T follicular helper cell (primary cell): ENCODE data around the gene FSIP1.

ENCODE experiments used
- DNase-seq: peaks from one replicate; pipeline ENCODE4 v3.0.0-alpha.2; 2020; ENCODE audit warnings: low read depth

FSIP1 gene

GRCh38 chr15:39684233-39684632, 98.4 kb downstream of the FSIP1 start:
- DNase-seq: no peak

DNA sequence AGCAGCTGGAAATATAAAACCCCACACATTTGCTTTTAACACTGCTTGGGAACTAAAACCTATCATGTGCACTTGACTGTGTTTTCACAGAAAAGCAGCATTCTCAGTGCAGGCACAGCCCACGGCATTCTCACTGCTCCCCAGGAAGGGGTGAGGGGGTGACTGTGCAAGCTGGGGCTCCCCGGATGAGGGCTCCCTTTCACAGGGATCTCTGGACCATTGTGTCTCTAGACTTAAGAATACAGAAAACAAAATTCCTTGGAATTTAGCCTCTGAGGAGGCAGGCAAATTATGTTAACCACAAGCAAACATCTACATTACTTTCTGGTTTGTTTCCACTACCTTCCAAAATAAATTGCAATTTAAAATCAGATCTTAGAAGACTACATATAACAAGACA, 100.3 kb downstream of the FSIP1 start:
- DNase-seq: no peak

DNA sequence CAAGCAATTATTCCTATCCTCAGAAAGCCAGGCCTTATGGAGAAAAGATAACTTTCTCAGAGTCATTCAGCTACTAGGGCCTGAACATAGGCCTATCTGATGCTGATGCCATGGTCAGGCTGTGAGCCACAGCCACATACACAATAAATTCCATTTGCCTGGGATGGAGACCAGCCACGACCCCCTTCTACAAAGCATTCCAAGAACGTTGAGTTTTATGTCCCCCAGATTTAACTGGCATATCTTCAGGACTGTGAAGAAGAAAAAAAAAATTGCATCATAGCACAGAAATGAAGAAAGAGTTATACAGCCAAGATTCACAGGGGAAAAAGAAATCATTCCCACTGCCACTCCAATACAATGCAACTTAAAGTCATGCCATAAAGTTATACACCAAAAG, 101.8 kb downstream of the FSIP1 start:
- DNase-seq: no peak

DNA sequence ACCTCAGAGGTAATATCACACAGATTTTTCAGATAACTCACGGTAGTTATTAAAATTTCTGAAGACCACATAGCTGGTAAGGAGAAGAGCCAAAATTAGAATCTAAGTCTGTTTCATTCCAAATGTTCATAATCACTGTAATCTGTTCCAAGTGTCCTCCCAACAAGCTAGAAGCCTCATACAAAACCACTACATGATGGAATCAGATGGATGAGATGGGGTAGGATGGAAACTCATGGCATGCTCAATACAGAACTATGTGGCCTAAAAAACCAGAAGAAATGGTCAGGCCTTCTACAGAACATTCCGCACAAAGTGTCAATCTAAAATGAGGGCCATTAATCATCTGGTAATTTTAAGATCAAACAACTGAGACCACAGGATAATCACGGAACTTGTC, 110.0 kb downstream of the FSIP1 start:
- no peak for DNase-seq

DNA sequence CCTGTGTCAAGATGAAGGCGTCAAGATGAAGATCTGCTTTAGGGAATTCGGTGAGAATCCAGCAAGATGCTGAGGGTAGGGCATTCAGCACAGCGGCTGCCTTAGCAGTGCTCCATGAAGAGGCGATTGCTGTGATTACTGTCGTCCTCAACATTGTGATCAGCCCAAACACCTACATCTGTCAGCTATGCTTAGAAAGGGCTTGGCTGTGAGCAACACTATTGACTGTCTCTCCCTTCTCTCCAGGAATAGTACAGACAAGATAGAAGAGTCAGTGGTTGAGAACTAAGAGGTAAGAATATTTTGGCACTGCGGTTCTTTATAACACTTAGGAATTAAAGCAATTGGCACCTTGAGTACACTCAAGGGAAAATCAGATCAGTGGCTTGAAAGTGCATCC, 110.5 kb downstream of the FSIP1 start:
- no peak for DNase-seq

- no peak for DNase-seq
Measured at GRCh38 chr15:39670687-39671086, 112.0 kb downstream of the FSIP1 start.

DNA sequence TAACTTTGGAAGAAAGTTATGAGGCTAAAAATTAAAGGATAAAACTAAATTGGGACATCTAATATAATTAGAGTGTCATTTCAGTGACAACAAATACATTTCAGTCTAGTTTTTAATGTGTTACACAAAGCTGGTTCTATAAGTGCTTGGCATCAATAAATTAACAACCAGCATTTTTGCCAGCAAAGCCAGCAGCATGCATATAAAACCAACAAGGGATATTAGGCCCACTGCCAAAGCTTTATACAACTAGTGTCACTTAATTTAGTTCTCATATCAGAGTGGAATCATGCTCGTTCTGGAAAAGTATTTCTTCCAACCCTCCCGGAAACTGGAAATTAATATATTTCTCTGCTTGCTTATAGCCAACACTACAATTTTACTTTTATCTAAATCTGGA, 113.0 kb downstream of the FSIP1 start:
- no peak for DNase-seq

- DNase-seq: no peak
Measured at GRCh38 chr15:39669241-39669640, 113.4 kb downstream of the FSIP1 start.

GRCh38 chr15:39668457-39668856, 114.2 kb downstream of the FSIP1 start:
- no peak for DNase-seq

DNA sequence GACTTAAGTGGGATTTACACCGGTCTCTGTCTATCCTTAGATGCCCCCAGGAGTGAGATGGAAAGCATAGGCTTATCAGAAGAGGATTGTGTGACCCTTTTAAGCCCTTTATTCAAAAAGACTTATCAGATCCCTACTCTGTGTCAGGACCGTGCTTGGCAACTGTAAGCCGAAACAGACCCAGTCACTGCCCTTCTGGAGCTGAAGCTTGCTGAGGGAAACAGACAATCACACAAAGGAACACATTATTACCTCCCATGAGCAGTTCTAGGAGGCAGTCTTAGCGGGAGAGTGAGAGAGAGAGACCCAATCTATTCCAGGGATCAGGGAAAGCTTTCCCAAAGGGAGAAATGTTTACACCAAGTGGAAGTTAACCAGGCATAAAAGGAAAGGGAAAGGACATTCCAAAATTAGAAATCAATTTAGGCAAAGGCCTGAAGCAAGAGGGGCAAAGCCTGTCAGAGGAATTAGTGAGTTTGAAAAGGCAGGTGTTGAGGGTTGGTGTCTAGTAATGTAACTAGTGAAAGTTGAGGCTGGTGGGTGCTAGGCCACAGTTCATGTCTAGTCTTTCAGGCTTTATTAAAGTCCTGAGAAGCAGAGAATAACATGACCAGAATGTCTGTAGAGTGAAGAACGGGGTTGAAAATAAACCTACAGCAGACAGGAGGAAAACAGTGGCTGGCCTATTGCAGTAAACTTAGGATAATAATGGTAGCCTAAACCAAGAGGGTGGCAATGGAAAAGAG, 115.1 kb downstream of the FSIP1 start:
- DNase-seq: no peak

- no peak for DNase-seq
Measured at GRCh38 chr15:39666677-39667076, 116.0 kb downstream of the FSIP1 start.

DNA sequence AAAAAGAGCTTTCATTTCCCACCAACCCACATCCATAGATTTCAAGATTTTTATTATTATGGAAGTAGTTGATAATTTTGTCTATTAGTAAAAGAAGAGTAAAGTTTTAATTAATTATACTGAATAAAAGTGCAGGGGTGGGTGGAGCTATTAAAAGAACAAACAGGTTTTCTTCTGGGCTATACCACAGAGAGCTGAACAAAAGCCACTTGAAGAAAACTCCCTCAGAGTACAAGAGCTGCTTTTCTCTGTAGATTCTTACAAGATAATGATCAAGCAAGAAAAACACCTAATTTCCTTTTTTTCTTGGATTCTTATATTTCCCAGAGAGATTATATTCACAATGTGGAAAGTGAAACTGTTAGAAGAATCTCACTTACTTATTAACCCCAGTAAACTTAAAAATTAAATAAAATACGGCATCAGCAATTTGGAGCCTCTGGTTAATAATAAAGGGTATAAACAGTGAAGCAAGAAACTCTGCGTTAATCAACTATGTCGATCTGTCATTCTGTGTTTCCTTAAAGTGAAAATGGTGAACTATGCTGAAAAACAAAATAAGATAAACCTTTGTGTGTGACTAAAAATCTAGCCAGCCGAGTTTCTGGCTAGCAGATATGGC, 116.9 kb downstream of the FSIP1 start:
- DNase-seq: no peak

- no peak for DNase-seq
Measured at GRCh38 chr15:39663704-39664250, 118.9 kb downstream of the FSIP1 start.

DNA sequence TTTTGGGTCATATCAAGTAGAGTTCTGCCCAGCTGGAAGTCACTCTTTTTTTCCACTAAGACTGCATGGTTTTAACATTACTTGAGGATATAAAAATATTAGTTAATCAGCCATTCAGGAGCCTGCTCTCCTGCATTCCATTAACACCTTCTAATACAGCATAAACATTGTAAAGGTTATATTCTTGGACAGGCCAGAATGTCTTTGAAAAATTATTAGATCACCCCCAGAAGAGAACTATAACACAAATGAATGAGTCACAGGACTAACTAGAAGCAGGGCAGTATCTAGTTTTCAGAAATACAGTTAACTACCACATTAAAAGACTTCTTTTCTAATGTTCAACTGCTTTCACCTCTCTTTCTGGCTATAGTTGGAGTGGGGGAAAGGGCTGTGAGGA, 120.9 kb downstream of the FSIP1 start:
- no peak for DNase-seq

DNA sequence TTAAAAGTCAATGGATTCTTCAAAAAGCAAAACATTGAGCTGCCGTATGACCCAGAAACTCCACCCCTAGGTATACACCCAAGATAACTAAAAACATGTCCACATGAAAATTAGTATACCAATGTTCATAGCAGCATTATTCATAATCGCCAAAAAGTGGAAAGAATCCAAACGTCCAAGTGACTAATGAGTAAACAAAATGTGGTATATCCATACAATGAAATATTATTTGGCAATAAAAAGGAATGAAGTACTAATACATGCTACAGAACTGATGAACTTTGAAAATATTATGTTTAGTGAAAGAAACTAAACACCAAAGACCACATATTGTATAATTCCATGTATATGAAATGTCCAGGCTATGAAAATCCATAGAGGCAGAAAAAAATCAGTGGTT, 123.9 kb downstream of the FSIP1 start:
- DNase-seq: no peak

DNA sequence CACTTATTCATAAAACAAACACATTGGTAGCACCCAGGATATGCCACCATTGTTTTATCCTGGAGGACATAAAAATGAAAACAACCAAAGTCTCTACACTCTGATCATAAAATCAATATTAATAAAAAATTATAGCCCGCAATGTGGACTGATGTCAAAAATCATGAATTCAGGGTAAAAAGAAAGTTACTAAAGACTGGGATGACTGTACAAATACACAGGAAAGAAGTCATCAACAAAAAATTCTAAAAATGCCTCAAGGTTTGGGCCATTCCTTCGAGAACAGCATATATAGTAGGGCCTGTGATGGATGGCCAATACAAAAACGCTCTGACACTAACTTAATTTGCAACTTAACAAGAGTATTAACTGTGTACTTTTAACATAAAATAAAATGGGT, 125.0 kb downstream of the FSIP1 start:
- no peak for DNase-seq

DNA sequence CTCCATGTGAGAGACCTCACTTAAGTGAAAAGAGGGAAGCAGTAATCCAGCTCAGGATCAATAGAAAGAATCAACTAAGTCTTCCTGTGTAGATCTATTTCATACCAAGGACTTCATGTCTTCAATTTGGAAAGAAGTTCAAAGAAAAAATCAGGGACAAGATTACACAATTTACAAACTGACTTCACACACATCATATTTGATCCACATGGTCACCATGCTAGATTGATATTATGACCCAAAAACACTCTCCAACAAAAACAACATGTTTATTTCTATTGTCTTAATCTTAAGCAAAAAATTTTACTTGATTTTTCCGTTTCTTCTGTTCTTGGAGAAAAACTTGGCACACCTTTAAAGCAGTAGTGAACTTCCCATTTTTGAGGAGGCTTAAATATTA, 125.5 kb downstream of the FSIP1 start:
- DNase-seq: no peak

GRCh38 chr15:39654304-39654703, 128.3 kb downstream of the FSIP1 start:
- DNase-seq: no peak

GRCh38 chr15:39651881-39652280, 130.8 kb downstream of the FSIP1 start:
- no peak for DNase-seq

GRCh38 chr15:39651295-39651694, 131.3 kb downstream of the FSIP1 start:
- DNase-seq: no peak

DNA sequence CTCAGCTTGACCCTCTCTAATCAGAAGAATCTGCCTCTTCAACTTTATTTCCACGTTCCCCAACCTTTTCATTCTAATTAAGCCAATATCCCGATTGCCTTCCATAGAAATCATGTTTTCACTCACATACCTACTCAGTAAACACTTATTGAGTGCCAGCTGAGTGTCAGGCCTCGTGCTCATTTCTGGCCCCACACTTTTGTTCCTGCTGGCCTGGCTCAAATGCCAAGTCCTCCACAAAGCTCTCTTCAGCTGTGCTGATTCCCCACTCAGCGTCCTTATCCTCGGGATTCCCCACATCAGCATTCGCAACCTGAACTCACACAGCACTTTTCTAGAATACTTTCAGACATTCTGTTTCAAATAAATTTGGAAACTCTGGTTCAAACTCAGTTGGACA, 132.9 kb downstream of the FSIP1 start:
- DNase-seq: no peak

DNA sequence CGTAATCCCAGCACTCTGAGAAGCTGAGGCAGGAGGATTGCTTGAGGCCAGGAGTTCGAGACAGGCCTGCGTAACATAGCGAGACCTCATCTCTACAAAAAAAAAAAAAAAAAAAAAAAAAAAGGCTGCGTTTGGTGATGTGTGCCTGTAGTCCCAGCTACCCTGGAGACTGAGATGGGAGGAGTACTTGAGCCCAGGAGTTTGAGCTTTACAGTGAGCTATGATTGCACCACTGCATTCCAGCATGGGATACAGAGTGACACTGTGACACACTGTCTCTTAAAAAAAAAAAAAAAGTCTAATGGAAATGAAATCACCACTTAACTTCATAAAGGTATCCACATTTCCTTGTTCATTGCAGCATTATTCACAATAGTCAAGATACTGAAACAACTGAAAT, 136.2 kb downstream of the FSIP1 start:
- no peak for DNase-seq

DNA sequence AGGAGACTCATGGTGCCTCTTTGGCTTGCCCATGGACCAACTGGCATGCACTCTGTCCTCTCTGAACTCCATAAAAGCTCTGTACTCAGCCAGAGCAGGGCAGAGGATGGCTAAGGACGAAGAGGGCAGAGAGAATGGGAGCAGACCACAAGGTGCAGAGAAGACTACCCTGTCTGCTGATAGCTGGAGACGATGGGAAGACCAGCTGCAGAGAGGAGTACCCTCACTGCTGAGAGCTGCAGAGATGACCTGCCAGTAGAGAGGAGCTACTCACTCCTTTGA, 136.7 kb downstream of the FSIP1 start:
- no peak for DNase-seq
